ENCODE data around the gene EHMT1.
"Not testable (repeated sequence)": the region's sequence is repeated elsewhere in the genome, so short reads cannot be mapped to it uniquely, and the experiment has no call there.

EHMT1 gene

DNA sequence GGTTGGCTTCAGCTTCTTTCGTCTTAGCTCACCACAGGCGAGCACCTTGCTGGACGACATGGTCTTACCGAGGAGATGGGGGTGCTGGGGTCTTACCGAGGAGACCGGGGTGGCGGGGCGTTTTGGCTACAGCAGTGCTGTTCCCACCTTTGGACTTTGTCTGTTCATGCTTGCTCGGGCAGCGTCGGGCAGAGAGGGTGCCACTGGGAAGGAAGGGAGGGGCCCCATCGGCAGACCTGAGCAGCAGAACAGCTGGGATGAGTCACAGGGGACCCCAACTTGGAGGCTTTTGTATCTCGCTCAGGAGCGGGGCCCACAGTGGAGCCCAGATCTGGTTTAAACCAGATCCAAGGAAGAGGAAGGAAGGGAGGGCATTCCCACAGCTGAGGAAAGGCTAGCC is 152.8 kb downstream of the EHMT1 start:
- no peak for DNase-seq

DNA sequence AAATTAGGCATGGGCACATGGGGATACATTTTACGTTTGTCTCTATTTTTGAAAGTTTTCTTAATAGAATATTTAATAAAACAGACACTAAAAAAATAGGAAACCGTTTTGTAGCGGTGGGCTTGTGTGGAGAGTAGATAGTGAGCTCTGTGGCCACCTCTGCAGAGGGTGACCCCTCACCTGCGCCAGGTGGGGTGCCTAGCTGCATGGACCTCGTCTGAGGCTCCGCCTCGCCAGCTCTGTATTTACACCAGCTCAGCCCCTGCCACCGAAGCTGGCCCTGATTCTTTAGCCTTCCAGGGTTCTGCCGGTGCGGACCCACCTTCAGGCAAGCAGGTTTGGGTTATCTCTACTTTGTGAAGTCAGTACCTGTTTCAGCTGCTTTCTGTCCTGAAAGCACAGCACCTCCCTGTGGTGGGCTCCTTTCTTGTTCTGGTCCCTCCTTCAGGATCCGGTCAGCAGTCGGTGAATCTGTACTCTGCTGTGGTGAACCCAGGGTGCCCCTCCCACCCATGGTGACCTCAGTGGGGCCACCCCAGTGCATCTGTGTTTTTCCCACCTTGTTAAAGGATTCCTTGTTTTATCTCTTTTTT is 153.6 kb downstream of the EHMT1 start:
- DNase-seq: no peak

DNA sequence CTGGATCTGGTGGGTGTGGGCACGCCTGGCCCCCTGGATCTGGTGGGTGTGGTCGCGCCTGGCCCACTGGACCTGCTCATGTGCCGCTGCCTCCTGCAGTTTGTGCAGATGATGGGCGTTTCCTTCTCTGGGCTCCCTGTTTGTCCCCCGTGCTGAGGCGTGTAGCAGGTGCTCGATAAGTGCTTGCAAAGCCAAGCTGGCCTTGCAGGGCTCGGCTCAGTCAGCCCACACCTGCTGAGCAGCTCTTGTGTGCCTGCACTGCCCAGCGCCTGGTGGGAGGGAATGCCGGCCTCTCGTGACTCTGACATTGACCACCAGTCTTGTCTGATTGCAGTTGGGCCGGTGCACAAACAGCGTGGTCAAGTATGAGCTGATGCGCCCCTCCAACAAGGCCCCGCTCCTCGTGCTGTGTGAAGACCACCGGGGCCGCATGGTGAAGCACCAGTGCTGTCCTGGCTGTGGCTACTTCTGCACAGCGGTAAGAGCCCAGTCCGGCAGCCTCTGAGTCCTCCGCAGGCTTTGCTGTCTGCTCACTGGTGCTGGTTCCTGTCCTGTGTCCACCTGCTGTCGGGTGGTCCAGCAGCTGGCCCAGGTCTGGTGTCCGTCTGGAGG is 156.1 kb downstream of the EHMT1 start:
- DNase-seq: no peak

DNA sequence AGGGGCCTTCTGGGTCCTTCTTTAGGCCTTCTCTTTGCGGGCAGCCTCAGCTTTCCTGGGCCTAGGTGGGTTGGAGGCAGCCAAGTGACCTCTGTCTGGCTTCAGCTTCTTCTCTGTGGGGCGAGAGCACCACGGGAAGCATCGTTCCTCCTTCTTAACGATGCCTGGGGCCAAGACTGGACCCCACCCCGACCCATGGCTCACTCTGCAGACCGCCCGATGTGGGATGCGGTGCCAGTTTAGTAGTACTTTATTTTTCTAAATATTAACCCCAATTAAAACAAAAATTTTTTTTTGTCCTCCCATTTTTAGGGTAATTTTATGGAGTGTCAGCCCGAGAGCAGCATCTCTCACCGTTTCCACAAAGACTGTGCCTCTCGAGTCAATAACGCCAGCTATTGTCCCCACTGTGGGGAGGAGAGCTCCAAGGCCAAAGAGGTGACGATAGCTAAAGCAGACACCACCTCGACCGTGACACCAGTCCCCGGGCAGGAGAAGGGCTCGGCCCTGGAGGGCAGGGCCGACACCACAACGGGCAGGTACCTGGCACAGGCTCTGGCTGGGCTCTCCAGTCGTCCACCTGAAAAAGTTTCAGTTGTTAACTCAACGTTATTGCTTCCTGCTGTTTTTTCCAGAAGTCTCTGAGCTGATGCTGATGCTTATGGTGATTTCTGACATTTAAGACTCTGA is 157.6 kb downstream of the EHMT1 start:
- DNase-seq: no peak

DNA sequence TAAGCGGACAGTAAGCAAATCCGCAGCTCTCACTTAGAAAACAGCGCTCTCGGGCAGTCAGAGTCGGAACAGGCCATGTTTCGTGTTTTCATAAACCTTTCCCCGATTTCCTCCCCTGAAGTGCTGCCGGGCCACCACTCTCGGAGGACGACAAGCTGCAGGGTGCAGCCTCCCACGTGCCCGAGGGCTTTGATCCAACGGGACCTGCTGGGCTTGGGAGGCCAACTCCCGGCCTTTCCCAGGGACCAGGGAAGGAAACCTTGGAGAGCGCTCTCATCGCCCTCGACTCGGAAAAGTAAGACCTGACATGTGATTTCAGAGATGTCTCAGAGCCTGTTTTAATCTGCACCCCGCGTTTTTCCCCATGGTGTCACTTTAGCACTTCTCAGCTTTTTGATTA is 159.0 kb downstream of the EHMT1 start:
- DNase-seq: no peak

DNA sequence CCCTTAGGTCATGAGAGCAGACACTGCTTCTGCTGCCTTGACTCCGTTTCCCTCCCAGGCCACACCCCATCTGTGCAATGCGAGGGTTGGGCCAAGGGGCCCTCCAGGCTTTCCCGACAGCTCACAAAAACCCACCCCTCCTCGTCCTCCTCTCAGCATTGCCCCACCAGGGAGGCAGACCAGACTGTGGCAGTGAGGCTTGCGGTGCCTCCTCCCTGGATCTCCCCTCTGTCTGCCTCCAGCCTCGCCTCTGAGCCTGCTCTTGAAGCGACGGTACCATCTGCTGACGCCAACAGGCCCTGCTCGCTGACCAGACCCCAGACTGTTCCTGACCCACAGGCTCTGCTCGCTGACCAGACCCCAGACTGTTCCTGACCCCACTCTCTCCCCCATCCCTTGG is 159.5 kb downstream of the EHMT1 start:
- no peak for DNase-seq

DNA sequence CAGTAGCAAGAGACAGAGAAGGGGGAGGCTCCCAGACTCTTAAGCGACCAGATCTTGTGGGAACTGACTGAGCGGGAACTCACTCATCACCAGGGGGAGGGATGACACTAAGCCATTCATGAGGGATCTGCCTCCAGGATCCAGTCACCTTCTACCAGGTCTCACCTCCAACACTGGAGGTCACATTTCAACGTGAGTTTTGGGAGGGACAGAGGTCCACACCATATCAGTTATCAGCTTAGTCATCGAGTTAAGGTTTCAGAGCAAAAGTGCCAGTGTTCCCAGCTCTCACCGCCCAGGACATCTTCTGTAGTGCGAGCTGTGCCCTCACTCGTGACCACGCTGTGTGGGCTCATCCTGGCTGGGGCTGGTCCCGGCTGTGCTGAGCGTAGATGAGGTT is 160.1 kb downstream of the EHMT1 start:
- DNase-seq: no peak

DNA sequence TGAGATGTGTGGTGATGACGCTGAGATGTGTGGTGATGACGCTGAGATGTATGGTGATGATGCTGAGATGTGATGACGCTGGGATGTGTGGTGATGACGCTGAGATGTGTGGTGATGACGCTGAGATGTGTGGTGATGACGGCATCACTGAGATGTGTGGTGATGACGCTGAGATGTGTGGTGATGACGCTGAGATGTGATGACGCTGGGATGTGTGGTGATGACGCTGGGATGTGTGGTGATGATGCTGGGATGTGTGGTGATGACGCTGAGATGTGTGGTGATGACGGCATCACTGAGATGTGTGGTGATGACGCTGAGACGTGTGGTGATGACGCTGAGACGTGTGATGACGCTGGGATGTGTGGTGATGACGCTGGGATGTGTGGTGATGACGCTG is 161.2 kb downstream of the EHMT1 start:
- not testable (repeated sequence) for DNase-seq

DNA sequence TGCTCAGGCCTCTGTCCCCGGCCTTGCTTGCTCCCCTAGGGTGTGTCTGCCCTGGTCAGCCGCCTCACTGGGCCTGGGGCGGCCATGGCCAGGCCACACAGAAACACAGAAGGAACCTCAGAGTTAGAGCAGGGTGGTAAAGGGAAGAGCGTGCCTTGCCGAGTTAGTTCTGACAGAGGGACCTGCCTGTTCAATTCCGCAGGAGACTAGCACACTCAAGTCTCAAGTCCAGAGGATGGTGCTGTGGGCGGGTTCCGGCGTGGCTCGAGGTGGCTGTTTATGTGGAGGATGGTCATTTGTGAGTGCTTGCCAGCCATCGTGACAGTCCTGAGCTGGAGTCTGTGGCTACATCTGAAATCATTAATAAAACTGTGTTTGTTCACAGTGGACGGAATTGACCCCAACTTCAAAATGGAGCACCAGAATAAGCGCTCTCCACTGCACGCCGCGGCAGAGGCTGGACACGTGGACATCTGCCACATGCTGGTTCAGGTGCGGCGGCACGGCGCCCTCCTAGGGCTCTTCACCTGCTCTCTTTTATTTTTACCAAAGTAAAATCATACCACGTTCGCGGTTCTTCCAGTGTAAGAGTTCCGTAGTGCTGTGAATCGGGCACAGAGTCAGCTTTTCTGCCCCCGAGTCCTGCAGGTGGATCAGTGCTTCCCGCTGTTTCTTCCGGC is 163.2 kb downstream of the EHMT1 start:
- DNase-seq: no peak

DNA sequence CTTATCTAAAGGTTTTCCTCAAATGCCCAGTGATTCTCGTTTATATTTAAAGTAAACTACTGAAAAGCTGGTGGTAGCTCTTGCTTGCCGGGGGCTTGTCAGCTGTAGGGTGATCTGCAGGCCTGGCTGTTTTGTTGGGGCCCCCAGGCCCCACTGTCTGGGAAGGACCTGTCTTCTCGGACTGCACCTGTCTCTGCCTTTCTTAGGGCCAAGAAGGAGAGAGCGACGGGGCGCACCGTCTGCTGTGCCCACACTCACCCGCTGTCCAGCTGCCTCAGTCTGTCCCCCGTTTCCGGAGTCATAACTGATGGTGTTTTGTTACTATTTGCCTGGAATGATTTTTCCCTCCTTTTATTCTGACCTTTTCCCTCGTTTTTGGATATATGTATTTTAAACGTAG is 164.7 kb downstream of the EHMT1 start:
- DNase-seq: no peak

DNA sequence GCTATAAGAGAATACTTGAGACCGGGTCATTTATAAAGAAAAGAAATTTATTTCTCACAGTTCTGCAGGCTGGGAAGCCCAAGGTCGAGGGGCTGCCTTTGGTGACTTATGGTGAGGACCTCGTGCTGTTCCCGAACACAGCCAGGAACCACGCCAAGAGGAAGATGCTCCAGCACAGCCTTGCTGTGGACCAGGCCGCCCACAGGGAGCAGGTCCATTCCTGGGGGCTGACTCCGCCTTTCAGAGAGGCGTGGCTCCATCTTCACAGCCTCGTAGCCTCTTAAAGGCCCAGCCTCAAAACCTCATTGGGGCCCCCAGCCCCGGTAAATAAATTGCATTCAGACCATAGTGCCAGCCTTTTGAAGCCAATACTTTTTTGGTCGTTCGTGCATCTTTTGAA is 165.2 kb downstream of the EHMT1 start:
- no peak for DNase-seq

DNA sequence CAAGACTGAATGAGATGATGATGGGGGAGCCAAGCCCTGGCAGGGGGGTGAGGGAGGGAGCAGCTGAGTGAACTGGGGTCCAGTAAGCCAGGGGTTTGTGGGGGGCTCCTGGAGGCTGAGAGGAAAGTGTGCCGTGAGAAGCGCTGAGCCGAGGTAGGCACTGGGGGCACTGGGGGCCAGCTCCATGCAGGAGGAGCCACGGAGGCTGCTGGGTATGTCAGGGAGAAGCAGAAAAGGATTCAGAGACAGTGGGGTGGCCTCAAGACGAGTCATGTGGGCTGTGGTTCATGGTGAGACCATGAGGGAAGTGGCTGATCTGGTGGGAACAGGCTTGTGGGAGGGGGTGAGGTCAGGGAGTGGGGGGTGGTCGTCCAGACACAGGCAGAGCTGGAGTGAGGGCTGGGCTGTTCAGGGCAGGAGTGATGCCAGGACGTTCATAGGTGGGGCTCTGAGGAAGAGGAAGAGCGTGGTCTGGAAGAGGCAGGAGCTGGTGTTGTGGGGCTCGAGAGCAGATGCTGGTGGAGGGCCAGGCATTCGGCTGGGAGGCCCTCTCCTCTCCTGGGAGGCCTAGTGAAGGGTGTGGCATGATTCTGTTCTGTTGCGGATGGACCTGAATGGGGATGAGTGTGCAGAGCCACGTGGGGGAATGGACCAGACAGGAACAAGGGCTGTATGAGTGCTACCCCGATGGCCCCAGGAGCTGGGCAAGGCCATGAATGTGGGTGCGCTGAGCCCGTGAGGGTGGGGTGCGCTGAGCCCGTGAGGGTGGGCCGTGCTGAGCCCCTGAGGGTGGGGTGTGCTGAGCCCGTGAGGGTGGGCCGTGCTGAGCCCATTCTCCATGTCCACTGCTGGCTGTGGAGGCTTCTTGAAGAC is 166.1 kb downstream of the EHMT1 start:
- no peak for DNase-seq

DNA sequence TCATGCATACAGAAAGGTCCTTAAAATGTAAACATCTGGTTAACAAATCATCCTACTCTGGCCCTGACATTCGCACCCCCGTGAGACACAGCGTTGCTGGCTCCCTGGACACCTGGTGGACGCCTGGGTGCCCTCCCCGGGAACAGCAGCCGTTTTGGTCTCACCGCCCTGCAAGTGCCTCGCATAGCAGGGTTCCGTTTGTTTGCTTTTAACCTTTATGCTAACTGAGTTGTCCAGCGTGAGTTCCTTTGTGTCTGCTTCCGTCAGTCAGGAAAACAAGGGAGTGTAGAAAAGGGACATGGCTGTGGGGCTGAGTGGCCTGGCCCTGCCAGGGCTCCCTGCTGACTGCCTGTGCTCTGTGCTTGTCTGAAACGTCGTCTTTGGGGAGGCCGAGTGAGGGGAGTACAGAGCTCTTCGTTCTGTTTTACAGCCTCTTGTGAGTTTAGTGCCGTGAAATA is 166.9 kb downstream of the EHMT1 start:
- DNase-seq: peak; percentile 30

DNA sequence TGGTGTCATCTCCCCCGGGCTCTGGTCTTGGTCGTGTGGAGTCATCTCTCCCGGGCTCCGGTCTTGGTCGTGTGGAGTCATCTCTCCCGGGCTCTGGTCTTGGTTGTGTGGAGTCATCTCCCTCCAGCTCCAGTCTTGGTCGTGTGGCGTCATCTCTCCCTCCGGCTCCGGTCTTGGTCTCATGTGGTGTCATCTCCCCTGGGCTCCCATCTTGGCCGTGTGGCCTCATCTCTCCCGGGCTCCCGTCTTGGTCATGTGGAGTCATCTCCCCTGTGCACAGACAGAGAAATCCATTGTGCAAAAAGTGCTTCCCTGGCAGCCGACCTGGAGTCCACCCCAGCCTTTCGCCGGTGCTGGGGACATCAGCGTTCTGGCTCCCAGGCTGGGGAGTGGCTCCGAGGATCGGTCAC is 167.7 kb downstream of the EHMT1 start:
- DNase-seq: no peak

DNA sequence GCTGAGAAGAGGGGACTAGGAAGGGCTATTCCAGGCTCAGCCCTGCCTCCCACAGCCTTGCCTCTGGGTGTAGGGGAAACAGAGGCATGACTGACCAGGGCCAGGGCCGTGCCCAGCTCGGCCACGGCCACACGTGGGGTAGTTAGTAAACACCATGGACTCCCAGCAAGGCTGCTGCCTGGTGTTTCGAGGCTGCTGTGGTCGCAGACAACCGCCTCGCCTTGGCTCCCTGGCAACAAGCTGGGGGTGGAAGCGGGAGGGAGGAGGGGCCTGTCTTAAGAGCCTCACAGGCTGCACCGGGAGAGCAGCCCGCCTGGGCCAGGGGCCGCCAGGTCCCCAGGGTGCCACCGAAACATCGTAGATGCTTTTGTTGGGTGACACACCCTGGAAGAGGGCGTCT is 168.6 kb downstream of the EHMT1 start:
- DNase-seq: no peak

DNA sequence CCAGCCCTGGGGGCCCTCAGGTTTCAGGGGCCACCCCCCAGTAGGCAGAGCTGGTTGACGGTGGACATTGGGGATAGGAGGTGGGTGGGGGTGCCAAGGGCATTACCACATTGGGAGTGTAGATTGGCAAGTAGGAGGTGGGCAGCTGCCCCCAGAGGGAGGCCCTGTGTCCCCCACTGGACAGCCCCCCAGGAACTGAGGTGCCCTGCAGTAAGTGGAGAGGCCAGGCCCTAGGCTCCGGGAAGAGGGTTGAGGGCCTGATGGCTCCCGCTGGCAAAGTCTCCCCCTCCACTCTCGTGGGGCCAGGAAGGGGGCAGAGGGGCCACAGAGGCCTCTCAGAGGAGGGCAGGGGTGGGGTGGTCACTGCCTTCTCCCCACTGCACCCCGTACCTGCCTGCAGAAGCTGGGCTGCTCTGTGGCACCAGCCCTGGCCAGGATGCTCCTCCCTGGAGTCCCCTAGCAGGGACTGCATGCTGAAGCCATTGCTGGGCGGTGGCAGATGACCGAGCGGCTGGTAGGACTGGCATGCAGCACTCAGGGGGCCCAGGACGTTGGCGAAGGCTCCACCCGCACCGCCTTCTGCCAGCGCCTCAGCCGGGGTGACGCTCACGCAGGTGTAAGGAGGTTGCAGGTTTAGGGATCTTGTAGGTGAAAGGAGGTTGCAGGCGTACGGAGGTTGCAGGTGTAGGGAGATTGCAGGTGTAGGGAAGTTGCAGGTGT is 169.1 kb downstream of the EHMT1 start:
- no peak for DNase-seq

DNA sequence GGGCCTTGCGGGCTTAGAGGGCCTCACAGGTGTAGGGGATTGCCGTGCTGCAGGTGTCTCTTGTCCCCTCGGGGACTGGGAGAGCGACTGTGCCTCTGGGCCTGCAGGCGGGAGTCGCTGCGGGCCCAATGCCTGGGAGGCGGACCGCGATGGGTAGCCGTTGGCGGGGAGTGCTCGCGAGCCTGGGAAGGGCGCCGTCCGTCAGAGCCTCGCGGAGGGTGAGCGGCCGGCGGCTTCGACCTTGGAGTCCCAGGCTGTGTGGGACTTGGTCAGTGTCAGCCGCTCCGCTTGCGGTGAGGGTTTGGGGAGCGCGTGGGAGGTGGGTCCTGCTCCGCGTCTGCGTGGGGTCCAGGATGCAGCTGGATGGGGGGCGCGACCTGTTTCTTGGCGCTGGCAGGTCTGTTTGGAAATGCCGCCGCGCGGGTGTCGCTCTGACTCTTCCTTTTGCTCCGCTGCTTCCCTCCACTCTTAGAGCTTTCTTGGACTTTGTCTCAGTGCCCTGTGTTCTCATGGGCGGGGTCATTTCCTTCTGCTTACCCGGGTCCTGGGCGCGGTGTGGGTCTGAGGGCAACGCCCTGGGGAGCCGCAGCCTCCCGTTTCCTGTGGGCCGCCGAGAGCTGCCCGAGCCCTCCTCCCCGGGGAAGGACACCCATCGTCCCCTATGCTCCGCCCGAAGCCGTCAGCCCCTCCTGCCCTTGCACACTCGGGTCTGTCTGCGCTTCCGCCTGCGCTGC is 169.9 kb downstream of the EHMT1 start:
- no peak for DNase-seq

DNA sequence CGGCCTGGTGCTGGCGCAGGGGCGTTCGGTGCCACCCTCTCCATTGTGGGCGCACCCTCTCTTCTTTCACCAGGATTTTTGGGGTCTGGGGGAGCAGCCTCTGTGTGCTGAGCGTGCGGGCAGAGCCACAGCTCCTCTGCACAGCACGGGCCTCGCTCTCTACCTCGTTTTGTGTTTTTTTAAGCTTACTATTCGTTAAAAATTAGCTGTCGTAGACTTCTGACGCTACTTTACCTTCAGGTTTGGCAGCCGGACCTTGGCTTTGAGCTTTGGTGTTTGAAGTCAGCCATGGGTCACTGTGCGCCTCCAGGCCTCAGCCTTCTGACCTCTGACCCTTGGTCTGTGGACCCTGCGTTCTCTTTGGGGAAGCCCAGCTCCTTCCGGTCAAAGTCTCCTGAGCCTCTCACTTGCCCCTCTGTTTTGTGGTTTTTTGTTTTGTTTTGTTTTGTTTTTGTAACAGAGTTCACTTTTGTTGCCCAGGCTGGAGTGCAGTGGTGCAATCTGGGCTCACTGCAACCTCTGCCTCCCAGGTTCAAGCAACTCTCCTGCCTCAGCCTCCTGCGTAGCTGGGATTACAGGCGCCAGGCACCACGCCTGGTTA is 170.6 kb downstream of the EHMT1 start:
- no peak for DNase-seq

DNA sequence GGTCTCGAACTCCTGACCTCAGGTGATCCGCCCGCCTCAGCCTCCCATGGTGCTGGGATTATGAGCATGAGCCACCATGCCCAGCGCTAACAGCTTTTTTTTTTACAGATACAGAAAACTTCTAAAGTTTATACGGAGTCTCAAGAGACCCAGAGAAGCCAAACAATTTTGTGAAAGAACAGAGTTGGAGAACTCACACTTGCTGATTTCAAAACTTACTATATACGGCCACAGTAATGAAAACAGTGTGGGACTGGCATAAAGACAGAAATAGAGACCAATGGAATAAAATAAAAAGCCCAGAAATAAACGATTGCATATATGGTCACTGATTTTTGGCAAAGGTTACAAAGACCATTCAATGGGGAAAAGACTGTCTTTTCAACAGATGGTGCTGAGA is 173.1 kb downstream of the EHMT1 start:
- no peak for DNase-seq

DNA sequence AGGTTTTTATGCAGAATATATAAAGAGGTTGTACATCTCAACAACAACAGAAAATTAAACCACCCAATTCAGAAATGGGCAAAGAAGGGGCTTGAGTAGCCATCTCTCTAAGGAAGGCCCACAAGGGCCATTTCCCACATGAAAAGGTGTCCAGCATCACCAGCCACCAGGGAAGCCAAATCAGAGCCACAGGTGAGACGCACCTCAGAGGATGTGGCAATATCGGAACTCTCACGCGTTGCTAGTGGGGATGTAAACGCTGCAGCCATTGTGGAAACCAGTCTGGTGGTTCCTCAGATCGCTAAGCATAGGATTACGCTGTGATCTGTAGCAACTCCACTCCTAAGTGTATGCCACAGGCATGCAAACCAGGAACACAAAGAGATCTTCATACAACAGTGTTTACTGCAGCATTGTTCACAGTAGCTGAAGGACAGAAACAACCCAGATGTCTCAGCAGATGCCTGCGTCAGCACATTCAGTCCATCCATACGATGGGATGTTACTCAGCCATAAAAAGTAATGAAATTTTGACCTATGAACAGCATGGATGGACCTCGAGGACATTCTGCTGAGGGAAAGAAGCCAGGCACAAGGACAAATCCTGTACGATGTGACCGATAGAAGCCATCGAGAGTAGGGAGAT is 174.5 kb downstream of the EHMT1 start:
- DNase-seq: no peak
